Keratinocyte (primary cell): ENCODE data around the gene DIS3L2. TPM values are rescaled to one million over a fixed set of nuclear protein-coding genes. Genes with fewer than 3 reads are reported as not detected.

Experiments
- DNase-seq: peaks from one replicate; pipeline ENCODE4 v3.0.0-alpha.2; 2011; ENCODE audit warnings: low read depth, missing footprints, low spot score
- FAIRE-seq: peaks from 2 replicates; lab custom pipeline; 2011; peaks lifted over from hg19 to GRCh38; lab: Jason Lieb, UNC
- H2AFZ ChIP-seq: 2 replicates; pipeline ENCODE4 v1.6.0; 2012; ENCODE audit warnings: low read length, control low read depth, inconsistent platforms; ENCODE audit not compliant: control insufficient read depth
- H3K27ac ChIP-seq: 2 replicates; pipeline ENCODE4 v1.5.1; 2011; ENCODE audit warnings: low read length; ENCODE audit not compliant: control insufficient read depth, insufficient read depth
- H3K27me3 ChIP-seq: 3 replicates; pipeline ENCODE4 v1.6.0; 2011; ENCODE audit warnings: low read length; ENCODE audit not compliant: control insufficient read depth, insufficient read depth; ENCODE audit errors: extremely low read depth
- H3K36me3 ChIP-seq, 2 experiments: 2 replicates in 1 of 2; 3 replicates in 1 of 2; pipeline ENCODE4 v1.5.1; 2011; ENCODE audit warnings: low read length in 2 of 2, mild to moderate bottlenecking in 1 of 2; ENCODE audit not compliant: control insufficient read depth in 2 of 2, insufficient read depth in 2 of 2; ENCODE audit errors: extremely low read depth in 1 of 2
- H3K4me1 ChIP-seq: 3 replicates; pipeline ENCODE4 v1.5.1; 2011; ENCODE audit warnings: low read length; ENCODE audit not compliant: control insufficient read depth, insufficient read depth; ENCODE audit errors: extremely low read depth
- H3K4me2 ChIP-seq: 3 replicates; pipeline ENCODE4 v1.6.0; 2011; ENCODE audit warnings: low read depth, low read length; ENCODE audit not compliant: control insufficient read depth, insufficient read depth; ENCODE audit errors: extremely low read depth
- H3K4me3 ChIP-seq, 3 experiments: fragments of 200-600 bp in 1 of 3; sonication (generic) in 1 of 3; 2 replicates in 2 of 3; 3 replicates in 1 of 3; pipeline ENCODE4 v1.5.1; 2011 to 2016; ENCODE audit warnings: low read length in 3 of 3, mild to moderate bottlenecking in 3 of 3, control low read depth in 2 of 3, inconsistent platforms in 1 of 3, low read depth in 1 of 3, mixed read lengths in 1 of 3, mixed run types in 1 of 3, moderate library complexity in 1 of 3; ENCODE audit not compliant: control insufficient read depth in 2 of 3, insufficient read depth in 2 of 3; ENCODE audit errors: extremely low read depth in 1 of 3
- H3K79me2 ChIP-seq: 2 replicates; pipeline ENCODE4 v1.6.0; 2012; ENCODE audit warnings: low read length; ENCODE audit not compliant: control insufficient read depth, insufficient read depth
- H3K9ac ChIP-seq: 3 replicates; pipeline ENCODE4 v1.6.0; 2011; ENCODE audit warnings: low read length; ENCODE audit not compliant: control insufficient read depth, insufficient read depth; ENCODE audit errors: extremely low read depth
- H3K9me1 ChIP-seq: 3 replicates; pipeline ENCODE4 v1.6.0; 2011; ENCODE audit warnings: low read length; ENCODE audit not compliant: control insufficient read depth, insufficient read depth; ENCODE audit errors: extremely low read depth
- H3K9me3 ChIP-seq: 2 replicates; pipeline ENCODE4 v1.5.1; 2012; ENCODE audit warnings: low read depth, low read length; ENCODE audit not compliant: control insufficient read depth
- H4K20me1 ChIP-seq: 3 replicates; pipeline ENCODE4 v1.6.0; 2011; ENCODE audit warnings: low read length; ENCODE audit not compliant: control insufficient read depth, insufficient read depth; ENCODE audit errors: extremely low read depth
- CTCF ChIP-seq, 3 experiments: IDR thresholded peaks in 1 of 3; conservative IDR thresholded peaks in 1 of 3; optimal IDR thresholded peaks in 1 of 3; 2 replicates in 2 of 3; 3 replicates in 1 of 3; pipeline versions ENCODE3 to v1.5.1; 2011; ENCODE audit warnings: low read length in 3 of 3, mild to moderate bottlenecking in 3 of 3, moderate library complexity in 2 of 3, control low read depth in 1 of 3, inconsistent platforms in 1 of 3; ENCODE audit not compliant: insufficient read depth in 2 of 3; ENCODE audit errors: extremely low read depth in 1 of 3
- EZH2 ChIP-seq: IDR thresholded peaks from one replicate; pipeline ENCODE4 v1.6.1; 2012; ENCODE audit warnings: inconsistent platforms, mild to moderate bottlenecking, low read length, moderate library complexity
- dilution Hi-C: fragments of 300-500 bp; cut with MboI; formaldehyde crosslinking; loops from one replicate; pipeline ENCODE4 v1.7.0; 2020; ENCODE audit warnings: low sequenced_read_pairs; ENCODE audit not compliant: extremely low pct_ligation_motif_present
- polyA plus RNA-seq, 5 experiments: library from polyadenylated mRNA; depleted of rRNA in 3 of 5; stranded (reverse) in 3 of 5; stranded (forward) in 1 of 5; unstranded in 1 of 5; fragments of >200 nt; gene quantifications; 1 replicate in 1 of 5; 2 replicates in 3 of 5; 3 replicates in 1 of 5; pipeline versions ENCODE4 v1.2.1 to v1.2.3, GENCODE V29; 2011 to 2012; ENCODE audit warnings: missing spikeins in 2 of 5, low read depth in 1 of 5, low replicate concordance in 1 of 5
- small RNA-seq, 3 experiments: library from RNA; depleted of rRNA; stranded (forward); fragments of <200 nt; gene quantifications; one replicate each; pipeline ENCODE3, GENCODE V24; 2012; ENCODE audit warnings: low read depth in 3 of 3, low replicate concordance in 1 of 3; ENCODE audit not compliant: insufficient read length in 3 of 3

The DIS3L2 gene
- polyA plus RNA-seq, 1 donor (not counting 4 experiments of a cell fraction or from before 2014, with no cell fraction given) = 8.6 TPM

- H3K79me2 ChIP-seq = no peaks in the 10 kb centered on the region
- H3K9ac ChIP-seq = no peak overlapping the region
- no peak overlapping the region for H3K4me2 ChIP-seq
- peaks cover 86% of the 10 kb centered on the region for H3K27me3 ChIP-seq
- dilution Hi-C loops = no loop called here
- DNase-seq (no peak), FAIRE-seq (no peak)
- TF ChIP-seq EZH2 (no peak), CTCF (optimal IDR thresholded peaks at IDR 0.05 in 1 of 3, IDR thresholded peaks at IDR 0.05 in 1 of 3, conservative IDR thresholded peaks at IDR 0.05 in 1 of 3; ENCODE audit: extremely low read depth in 1 of 3, insufficient read depth in 2 of 3, low read length in 3 of 3) (no peak)
- no peak overlapping the region for H2AFZ ChIP-seq
- H3K36me3 ChIP-seq = no peaks in the 10 kb centered on the region
- H3K9me1 ChIP-seq = no peaks in the 10 kb centered on the region
- H4K20me1 ChIP-seq = no peaks in the 10 kb centered on the region
- H3K27ac ChIP-seq = no peak overlapping the region
- no peaks in the 10 kb centered on the region for H3K4me1 ChIP-seq
- no peaks in the 10 kb centered on the region for H3K9me3 ChIP-seq
- no peak overlapping the region for H3K4me3 ChIP-seq
Measured at GRCh38 chr2:232385660-232386489, 424.4 kb downstream of the DIS3L2 start.

GRCh38 chr2:232386490-232386739 lies 424.9 kb downstream of the DIS3L2 start:
- no peak for FAIRE-seq
- dilution Hi-C loops = no loop called here

More at GRCh38 chr2:232386490-232386739, 424.9 kb downstream of the DIS3L2 start:
- Histone ChIP-seq H3K4me1 (no peaks in the 10 kb centered on the region), H2AFZ (no peak overlapping the region), H3K4me3 (no peak overlapping the region), H3K9me3 (no peaks in the 10 kb centered on the region), H3K9ac (no peak overlapping the region), H3K79me2 (no peaks in the 10 kb centered on the region), H3K27ac (no peak overlapping the region), H3K9me1 (no peaks in the 10 kb centered on the region), H3K27me3 (peaks cover 88% of the 10 kb centered on the region), H3K4me2 (no peak overlapping the region), H3K36me3 (no peaks in the 10 kb centered on the region), H4K20me1 (no peaks in the 10 kb centered on the region)
- DNase-seq = no peak
- TF ChIP-seq EZH2 (no peak), CTCF (optimal IDR thresholded peaks at IDR 0.05 in 1 of 3, IDR thresholded peaks at IDR 0.05 in 1 of 3, conservative IDR thresholded peaks at IDR 0.05 in 1 of 3; ENCODE audit: extremely low read depth in 1 of 3, insufficient read depth in 2 of 3, low read length in 3 of 3) (no peak)

Small RNAs within 50 kb of the gene (small RNA-seq; reads per million reads assigned to genes)
- gene AC068134.3 (0 to 0.67 (median 0) reads per million in 3 experiments), gene AC068134.4 (0 to 0.33 (median 0) reads per million in 3 experiments), gene MIR562 (0 reads per million in 3 experiments)

Other genes starting within 250 kb of the DIS3L2 start
- gene PDE6D, start 180.4 kb upstream of the DIS3L2 start, polyA plus RNA-seq = 24.5 to 33.6 TPM (median 31.6 TPM) in 3 replicates
- 45.9 to 62.2 TPM (median 53.3 TPM) in 3 replicates for gene COPS7B, start 175.3 kb upstream of the DIS3L2 start, polyA plus RNA-seq
- not detected in 3 replicates for gene NPPC, start 35.3 kb upstream of the DIS3L2 start, polyA plus RNA-seq